GM10266 (cell line): Measurements from ENCODE around the gene EFHC2.

Source experiments
- DNase-seq: peaks from one replicate; pipeline ENCODE4 v3.0.0; 2012; ENCODE audit errors: extremely low spot score
- CTCF ChIP-seq: IDR thresholded peaks from 2 replicates; pipeline ENCODE4 v1.5.1; 2012; ENCODE audit warnings: mild to moderate bottlenecking, low read depth; ENCODE audit not compliant: control insufficient read depth, insufficient read depth; ENCODE audit errors: missing control alignments

The EFHC2 gene

GRCh38 chrX:44227991-44228390, 115.5 kb downstream of the EFHC2 start:
- TF ChIP-seq CTCF = no peak
- no peak for DNase-seq

GRCh38 chrX:44225667-44226066, 117.8 kb downstream of the EFHC2 start:
- no peak for TF ChIP-seq CTCF
- DNase-seq = no peak

DNA sequence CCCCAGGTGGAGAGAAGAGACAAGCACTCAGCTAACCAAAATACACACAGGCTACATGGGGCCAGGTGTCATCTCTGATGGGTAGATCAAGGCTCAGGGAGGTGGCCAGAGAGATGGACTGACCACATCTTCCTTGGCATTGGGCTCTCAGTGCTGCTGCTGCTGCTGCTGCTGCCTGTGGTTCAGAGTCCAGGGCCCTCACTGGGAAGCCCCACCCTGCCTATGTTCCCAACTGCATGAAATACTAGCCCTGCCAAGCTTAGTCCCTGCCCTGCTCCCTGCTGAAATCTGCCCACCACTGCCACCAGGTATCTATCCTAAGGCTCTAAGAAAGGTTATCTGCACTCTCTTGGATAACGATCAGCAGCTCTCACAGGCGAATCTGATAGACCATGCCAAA, 118.7 kb downstream of the EFHC2 start:
- no peak for TF ChIP-seq CTCF
- no peak for DNase-seq

- DNase-seq = no peak
- TF ChIP-seq CTCF = no peak
Measured at GRCh38 chrX:44223150-44223549, 120.3 kb downstream of the EFHC2 start.

- TF ChIP-seq CTCF = no peak
- DNase-seq = no peak
Measured at GRCh38 chrX:44218465-44218864, 125.0 kb downstream of the EFHC2 start.

- TF ChIP-seq CTCF = no peak
- no peak for DNase-seq
Measured at GRCh38 chrX:44216171-44216570, 127.3 kb downstream of the EFHC2 start.

- TF ChIP-seq CTCF = no peak
- no peak for DNase-seq
Measured at GRCh38 chrX:44203791-44204190, 139.7 kb downstream of the EFHC2 start.
